SH-SY5Y (cell line): ENCODE results near the gene LRRC32.

ENCODE experiments used
- GATA2 ChIP-seq: IDR thresholded peaks from 2 replicates; pipeline ENCODE4 v1.6.1; 2011; ENCODE audit warnings: mild to moderate bottlenecking, low read depth, low read length
- GATA3 ChIP-seq: IDR thresholded peaks from 2 replicates; pipeline ENCODE4 v1.6.1; 2011; ENCODE audit warnings: low read depth, mild to moderate bottlenecking, low read length, moderate library complexity

The LRRC32 gene, protein sequence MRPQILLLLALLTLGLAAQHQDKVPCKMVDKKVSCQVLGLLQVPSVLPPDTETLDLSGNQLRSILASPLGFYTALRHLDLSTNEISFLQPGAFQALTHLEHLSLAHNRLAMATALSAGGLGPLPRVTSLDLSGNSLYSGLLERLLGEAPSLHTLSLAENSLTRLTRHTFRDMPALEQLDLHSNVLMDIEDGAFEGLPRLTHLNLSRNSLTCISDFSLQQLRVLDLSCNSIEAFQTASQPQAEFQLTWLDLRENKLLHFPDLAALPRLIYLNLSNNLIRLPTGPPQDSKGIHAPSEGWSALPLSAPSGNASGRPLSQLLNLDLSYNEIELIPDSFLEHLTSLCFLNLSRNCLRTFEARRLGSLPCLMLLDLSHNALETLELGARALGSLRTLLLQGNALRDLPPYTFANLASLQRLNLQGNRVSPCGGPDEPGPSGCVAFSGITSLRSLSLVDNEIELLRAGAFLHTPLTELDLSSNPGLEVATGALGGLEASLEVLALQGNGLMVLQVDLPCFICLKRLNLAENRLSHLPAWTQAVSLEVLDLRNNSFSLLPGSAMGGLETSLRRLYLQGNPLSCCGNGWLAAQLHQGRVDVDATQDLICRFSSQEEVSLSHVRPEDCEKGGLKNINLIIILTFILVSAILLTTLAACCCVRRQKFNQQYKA

GRCh38 chr11:76670485-76671236 lies at the start of gene LRRC32:
LRRC32 (minus strand) TSS chr11:76670747; CDS start chr11:76665954, 4,793 bp downstream.
- no peak for TF ChIP-seq GATA2
- no peak for TF ChIP-seq GATA3

DNA sequence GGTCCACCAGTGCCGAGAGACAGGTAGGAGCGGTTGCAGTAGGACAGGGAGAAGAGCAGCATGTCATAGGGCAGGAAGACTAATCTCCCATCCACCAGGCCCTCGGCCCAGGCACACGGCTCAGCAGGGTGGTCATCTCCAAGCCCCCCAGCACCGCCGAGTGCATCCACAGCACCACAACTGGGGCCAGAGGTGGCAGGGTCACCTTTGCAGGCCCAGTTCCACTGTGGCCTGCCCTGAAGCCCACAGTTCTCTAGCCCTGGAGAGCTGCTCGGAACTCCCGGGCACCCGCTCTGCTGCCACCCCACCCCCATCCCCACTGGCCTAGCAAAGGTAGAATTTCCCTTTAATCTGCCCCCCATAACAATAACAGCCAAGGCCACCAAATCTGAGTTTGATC lies 49.1 kb upstream of the LRRC32 start:
- TF ChIP-seq GATA2: no peak
- TF ChIP-seq GATA3: no peak

- TF ChIP-seq GATA2 (no peak), GATA3 (no peak)
Measured at GRCh38 chr11:76719281-76719680, 48.7 kb upstream of the LRRC32 start.

DNA sequence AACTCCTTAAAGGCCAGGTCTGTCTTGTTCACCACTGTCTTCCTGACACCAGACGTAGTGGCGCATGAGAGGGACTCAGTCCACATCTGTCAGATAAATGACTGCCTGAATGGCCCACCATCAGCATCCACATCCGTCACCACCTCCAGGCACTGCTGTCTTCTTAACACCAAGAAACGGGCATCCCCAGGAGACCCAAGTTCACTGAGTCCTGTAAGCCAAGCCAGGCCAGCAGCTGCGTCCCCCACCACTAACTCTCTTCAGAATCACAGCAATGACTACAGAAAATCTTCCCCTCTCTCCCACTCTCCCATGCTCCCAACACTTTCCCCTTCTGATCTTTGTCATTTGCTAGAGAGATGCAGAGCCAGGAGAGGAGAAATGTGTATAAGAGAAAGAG lies 47.3 kb upstream of the LRRC32 start:
- TF ChIP-seq GATA2 (no peak), GATA3 (no peak)

DNA sequence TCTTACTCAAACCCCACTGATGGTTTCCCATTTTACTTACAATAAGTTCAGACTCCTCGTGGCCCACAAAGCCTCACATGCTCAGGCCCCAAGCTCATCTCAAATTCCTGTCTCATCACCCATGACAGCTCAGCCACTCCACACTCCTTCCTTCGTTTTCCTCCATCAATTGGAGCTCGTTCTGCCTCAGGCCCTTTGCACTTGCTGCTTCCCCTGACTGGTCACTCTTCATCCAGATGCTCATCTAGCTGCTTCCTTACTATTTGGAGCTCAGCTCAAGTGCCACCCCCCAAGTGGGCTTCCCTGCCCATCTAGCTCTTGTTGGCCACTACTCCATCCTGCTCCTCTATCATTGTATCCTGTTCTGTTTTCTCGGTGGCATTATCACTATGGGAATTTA lies 46.8 kb upstream of the LRRC32 start:
- TF ChIP-seq GATA2 (no peak), GATA3 (no peak)

DNA sequence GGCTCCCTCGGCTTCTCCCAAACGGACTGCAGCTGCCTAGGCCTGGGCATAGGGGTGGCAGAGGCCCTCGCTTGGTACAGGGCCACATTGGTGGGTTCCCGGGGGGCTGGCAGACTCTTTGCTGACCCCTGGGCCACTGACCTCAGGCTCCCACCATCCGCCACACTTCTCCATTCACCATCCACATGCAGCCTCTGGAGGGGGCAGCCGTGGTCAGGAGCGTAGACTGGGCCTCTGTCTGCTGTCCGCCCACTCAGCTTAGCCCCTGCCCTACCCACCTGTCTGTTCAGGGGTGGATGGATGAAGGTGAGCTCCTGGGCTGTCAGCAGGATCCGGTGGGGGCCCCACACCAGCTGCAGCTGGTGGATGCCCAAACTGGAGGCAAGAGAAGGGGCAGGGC lies 45.7 kb upstream of the LRRC32 start:
- no peak for TF ChIP-seq GATA2
- TF ChIP-seq GATA3: no peak

DNA sequence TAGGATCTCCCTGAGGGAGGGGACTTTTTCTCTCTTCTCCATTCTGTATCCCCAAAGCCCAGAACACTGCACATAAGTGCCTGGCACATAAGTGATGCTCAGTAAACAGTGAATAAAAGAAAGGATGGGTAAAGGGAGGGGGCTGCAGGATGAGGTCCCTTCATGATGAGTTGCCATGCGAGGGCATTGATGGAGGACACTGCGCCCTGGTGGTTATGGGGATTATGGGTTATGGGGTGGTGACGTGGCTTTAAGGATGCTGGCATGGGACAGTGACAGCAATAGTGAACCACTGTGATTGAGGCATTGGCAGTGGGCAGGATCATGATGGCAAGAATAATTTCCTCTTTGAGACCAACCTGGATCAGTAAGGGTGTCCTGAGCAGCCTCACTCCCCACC lies 43.9 kb upstream of the LRRC32 start:
- TF ChIP-seq GATA3 (no peak), GATA2 (no peak)

- TF ChIP-seq GATA3 (no peak), GATA2 (no peak)
Measured at GRCh38 chr11:76713499-76713898, 43.0 kb upstream of the LRRC32 start.

DNA sequence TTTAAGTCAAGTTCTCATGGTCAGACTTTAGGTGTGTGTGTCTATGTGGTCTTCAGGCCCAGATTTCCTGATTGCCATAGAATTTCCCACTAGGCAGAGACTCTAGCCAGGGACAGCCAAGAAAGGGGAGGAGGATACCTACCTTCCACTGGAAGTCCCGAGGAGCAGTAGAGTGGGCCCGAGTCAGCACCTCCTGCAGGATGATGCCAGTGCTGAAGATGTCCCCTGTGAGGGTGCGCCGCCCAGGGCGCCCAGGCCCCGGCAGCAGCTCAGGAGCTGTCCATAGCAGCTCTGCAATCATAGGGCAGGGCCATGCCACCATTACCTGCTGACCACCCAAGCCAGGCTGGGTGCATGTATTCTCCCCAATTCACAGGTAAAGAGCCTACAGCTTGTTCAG lies 41.6 kb upstream of the LRRC32 start:
- TF ChIP-seq GATA3 (no peak), GATA2 (no peak)

DNA sequence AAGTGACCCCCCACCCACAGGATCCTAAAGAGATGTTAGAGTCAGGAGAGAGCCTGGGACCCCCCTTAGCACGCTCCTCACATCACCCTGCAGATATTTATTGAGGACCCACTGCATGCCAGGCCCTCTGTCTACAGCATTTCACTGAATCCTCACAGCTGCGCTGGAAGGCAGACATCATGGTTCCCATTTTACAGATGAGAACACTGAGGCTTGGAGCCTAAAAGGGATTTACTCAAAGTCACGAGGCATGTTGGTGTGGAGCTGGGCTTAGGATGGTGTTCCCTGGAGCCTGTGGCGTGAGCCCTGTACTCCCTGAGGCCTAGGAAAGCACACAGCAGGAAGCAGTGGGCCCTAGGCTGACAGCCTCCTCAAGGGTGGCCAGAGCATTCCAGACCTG lies 39.2 kb upstream of the LRRC32 start:
- TF ChIP-seq GATA2: no peak

- no peak for TF ChIP-seq GATA2
- TF ChIP-seq GATA3: no peak
Measured at GRCh38 chr11:76708972-76709660, 38.6 kb upstream of the LRRC32 start.

DNA sequence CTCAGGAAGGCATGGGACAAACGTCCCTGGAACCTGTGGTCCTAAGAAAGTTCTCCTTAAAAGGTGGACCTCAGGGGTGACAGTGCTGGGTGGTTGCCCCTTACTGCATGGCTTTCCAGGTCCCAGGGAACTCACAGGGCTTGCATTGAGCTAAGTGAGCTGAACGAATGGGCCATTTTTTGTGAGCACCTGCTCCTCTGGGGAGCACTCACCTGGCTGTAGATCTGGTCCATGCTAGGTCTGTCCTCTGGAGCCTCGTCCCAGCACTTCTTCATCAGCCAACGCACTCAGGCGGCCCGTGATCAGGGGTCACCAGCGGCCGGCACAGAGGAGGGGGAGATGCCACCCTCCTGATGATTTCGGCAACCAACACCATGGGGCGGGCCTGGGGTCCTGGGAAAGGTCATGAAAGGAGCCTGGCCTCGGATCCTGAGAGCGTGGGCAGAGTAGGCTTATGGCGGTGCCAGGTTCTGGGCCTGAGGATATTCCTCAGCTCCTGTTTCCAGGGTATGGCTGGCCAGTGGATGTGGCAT lies 36.8 kb upstream of the LRRC32 start:
- TF ChIP-seq GATA3: no peak
- TF ChIP-seq GATA2: no peak

DNA sequence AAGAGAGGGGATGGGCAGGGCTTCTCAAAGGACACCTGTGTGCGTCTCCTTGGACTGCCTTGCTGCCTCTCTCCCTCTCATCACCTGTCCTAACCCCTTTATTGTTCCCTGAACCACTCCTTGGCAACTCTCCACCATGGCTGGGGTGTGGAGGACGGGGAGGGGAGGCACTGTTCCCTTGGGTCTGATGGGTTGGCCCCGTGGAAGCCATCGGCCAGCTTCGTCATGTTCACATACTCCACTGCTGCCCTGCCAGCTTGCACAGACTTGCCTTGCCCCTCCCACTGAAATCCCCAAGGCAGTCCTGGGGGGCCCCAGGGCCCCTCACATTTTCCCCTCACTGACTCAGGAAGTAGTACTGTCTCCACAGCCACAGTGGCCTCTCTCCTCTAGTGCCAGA lies 36.1 kb upstream of the LRRC32 start:
- TF ChIP-seq GATA2 (no peak), GATA3 (no peak)

GRCh38 chr11:76705826-76706225 lies 35.3 kb upstream of the LRRC32 start:
- no peak for TF ChIP-seq GATA3
- TF ChIP-seq GATA2: no peak
